B cell (primary cell): Measurements from ENCODE around the gene SCAI. TPM values are rescaled to one million over a fixed set of nuclear protein-coding genes. Genes with fewer than 3 reads are reported as not detected.

Experiments used
- ATAC-seq: fragments of 200-7000 bp; cut with Tn5 transposase; one replicate; pipeline ENCODE4 v1.10.0; 2021; ENCODE audit warnings: low read depth, mild to moderate bottlenecking, moderate number of reproducible peaks, moderate library complexity
- CTCF ChIA-PET: fragments of 350-600 bp; sonication (Branson Sonifier 250); formaldehyde crosslinking; loops from one replicate; lab custom pipeline; 2021; ENCODE audit warnings: antibody characterized with exemption, inconsistent platforms; lab: Charles Lee
- POLR2A ChIA-PET: fragments of 350-600 bp; sonication (Branson Sonifier 250); formaldehyde crosslinking; loops from one replicate; lab custom pipeline; 2021; ENCODE audit warnings: antibody characterized with exemption; lab: Charles Lee
- DNase-seq: peaks from one replicate; pipeline ENCODE4 v3.0.0; 2013
- H2AFZ ChIP-seq: 2 replicates; pipeline ENCODE4 v1.6.1; 2012; ENCODE audit warnings: mild to moderate bottlenecking, low read depth, low read length; ENCODE audit not compliant: insufficient read depth, poor library complexity, severe bottlenecking
- H3K27ac ChIP-seq, 2 donors: 1 replicate in 1 of 2; 2 replicates in 1 of 2; pipeline ENCODE4 v1.5.1; 2012 to 2013; ENCODE audit warnings: low read length in 2 of 2, mild to moderate bottlenecking in 2 of 2, moderate library complexity in 1 of 2
- H3K27me3 ChIP-seq, 4 experiments: fragments of 200-600 bp in 1 of 4; sonication (generic) in 1 of 4; replicated peaks in 1 of 4; 1 replicate in 2 of 4; 2 replicates in 2 of 4; pipeline versions ENCODE4 v1.6.1 to v1.7.0; 2013 to 2016; ENCODE audit warnings: low read length in 3 of 4, mild to moderate bottlenecking in 2 of 4, mixed read lengths in 1 of 4, moderate library complexity in 1 of 4; ENCODE audit not compliant: insufficient read depth in 4 of 4, control insufficient read depth in 3 of 4; ENCODE audit errors: control extremely low read depth in 1 of 4
- H3K36me3 ChIP-seq, 2 experiments: replicated peaks in 1 of 2; 1 replicate in 1 of 2; 2 replicates in 1 of 2; pipeline versions ENCODE4 v1.6.1 to v1.7.1; 2013; ENCODE audit warnings: low read length in 1 of 2; ENCODE audit not compliant: insufficient read depth in 2 of 2, control insufficient read depth in 1 of 2; ENCODE audit errors: control extremely low read depth in 1 of 2, extremely low read depth in 1 of 2
- H3K4me1 ChIP-seq, 2 donors: fragments of 200-600 bp in 1 of 2; sonication (generic) in 1 of 2; 1 replicate in 1 of 2; 2 replicates in 1 of 2; pipeline versions ENCODE4 v1.5.1 to v1.6.1; 2013 to 2017; ENCODE audit warnings: low read length in 2 of 2; ENCODE audit not compliant: control insufficient read depth in 2 of 2, insufficient read depth in 2 of 2
- H3K4me2 ChIP-seq: replicated peaks from 2 replicates; pipeline ENCODE3; 2012; ENCODE audit warnings: mild to moderate bottlenecking, low read depth, low read length; ENCODE audit not compliant: poor library complexity, severe bottlenecking
- H3K4me3 ChIP-seq, 5 experiments: fragments of 200-600 bp in 1 of 5; sonication (generic) in 1 of 5; 1 replicate in 3 of 5; 2 replicates in 2 of 5; pipeline versions ENCODE4 v1.5.1 to v1.7.0; 2011 to 2016; ENCODE audit warnings: low read length in 4 of 5, mild to moderate bottlenecking in 4 of 5, low read depth in 2 of 5, control low read depth in 1 of 5, moderate library complexity in 1 of 5; ENCODE audit not compliant: insufficient read depth in 1 of 5; ENCODE audit errors: control extremely low read depth in 1 of 5, extremely low read depth in 1 of 5
- H3K79me2 ChIP-seq: fragments of 200-600 bp; sonication (generic); one replicate; pipeline ENCODE4 v1.6.0; 2016; ENCODE audit warnings: low read length; ENCODE audit not compliant: control insufficient read depth, insufficient read depth
- H3K9ac ChIP-seq: fragments of 200-600 bp; sonication (generic); 2 replicates; pipeline ENCODE4 v1.6.1; 2017; ENCODE audit warnings: mild to moderate bottlenecking, low read length, moderate library complexity
- H3K9me3 ChIP-seq, 3 donors: one replicate each; pipeline versions ENCODE4 v1.6.1 to v1.7.1; 2013; ENCODE audit warnings: low read length in 2 of 3; ENCODE audit not compliant: control insufficient read depth in 2 of 3, insufficient read depth in 1 of 3; ENCODE audit errors: control extremely low read depth in 1 of 3
- H4K20me1 ChIP-seq: 2 replicates; pipeline ENCODE4 v1.6.0; 2012; ENCODE audit warnings: mild to moderate bottlenecking, low read length; ENCODE audit not compliant: insufficient read depth, control insufficient read depth, poor library complexity, severe bottlenecking
- H3K27ac Mint-ChIP-seq: one replicate; pipeline ENCODE4 v1.8.0; 2021; ENCODE audit warnings: mixed read lengths
- H3K27me3 Mint-ChIP-seq: one replicate; pipeline ENCODE4 v1.8.0; 2021; ENCODE audit warnings: mixed read lengths
- H3K4me1 Mint-ChIP-seq: one replicate; pipeline ENCODE4 v1.8.0; 2021; ENCODE audit warnings: mixed read lengths
- H3K4me3 Mint-ChIP-seq: one replicate; pipeline ENCODE4 v1.8.0; 2021; ENCODE audit warnings: mixed read lengths
- H3K9me3 Mint-ChIP-seq: one replicate; pipeline ENCODE4 v1.8.0; 2022; ENCODE audit warnings: mixed read lengths; ENCODE audit not compliant: insufficient read depth
- CTCF ChIP-seq: fragments of 200-600 bp; IDR thresholded peaks from one replicate; pipeline ENCODE4 v1.8.0; 2022; ENCODE audit warnings: antibody characterized with exemption, mild to moderate bottlenecking
- EZH2 ChIP-seq: IDR thresholded peaks from 2 replicates; pipeline ENCODE4 v1.6.1; 2012; ENCODE audit warnings: borderline replicate concordance, low read depth, mild to moderate bottlenecking, moderate library complexity, low read length; ENCODE audit not compliant: insufficient read depth, poor library complexity, severe bottlenecking
- WGBS: methylation state at CpG from one replicate; pipeline ENCODE4 v1.1.5; 2013; ENCODE audit warnings: missing lambda C conversion rate; ENCODE audit not compliant: insufficient coverage; 5-methylcytosine and 5-hydroxymethylcytosine counted together
- intact Hi-C: fragments of 100-400 bp; cut with micrococcal nuclease; formaldehyde crosslinking; loops from one replicate; pipeline ENCODE4 v1.10.0; 2022
- polyA plus RNA-seq: library from polyadenylated mRNA; depleted of rRNA; stranded (reverse); fragments of >200 nt; gene quantifications from 2 replicates; pipeline ENCODE4 v1.2.3, GENCODE V29; 2012
- total RNA-seq, 2 donors: library from RNA; stranded (reverse); fragments of 120-200 nt in 1 of 2; gene quantifications; 1 replicate in 1 of 2; 2 replicates in 1 of 2; pipeline versions ENCODE4 v1.2.3 to v1.2.4, GENCODE V29; 2013 to 2022

Gene SCAI
- total and polyA plus RNA-seq, 2 donors (not counting 1 experiment from before 2014, with no cell fraction given): 3.8 to 19.8 TPM

DNA sequence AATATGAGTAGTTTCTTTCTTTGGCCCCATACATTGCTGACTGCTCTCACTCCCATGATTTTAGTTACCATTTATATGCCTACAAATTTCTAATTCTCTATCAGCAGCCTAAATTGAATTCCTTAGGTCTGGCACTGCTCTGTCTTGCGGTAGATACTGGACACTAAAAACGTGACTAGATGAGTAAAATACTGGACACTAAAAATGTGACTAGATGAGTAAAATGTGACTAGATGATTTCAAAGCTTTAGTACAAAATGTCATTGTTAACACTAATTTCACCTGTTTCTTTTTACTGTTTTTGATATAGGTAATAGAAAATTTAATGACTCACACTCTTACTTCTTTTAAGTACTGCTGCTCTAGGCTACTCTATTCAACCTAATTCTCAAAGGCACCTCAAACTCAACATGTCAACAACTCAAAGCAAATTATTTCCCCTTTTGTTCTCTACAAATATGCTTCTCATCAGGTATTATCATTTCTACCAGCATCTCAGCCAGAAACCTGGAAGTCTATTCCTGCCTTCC is 171.0 kb downstream of the SCAI start:
- H3K27me3 Mint-ChIP-seq: no peaks in the 10 kb centered on the region
- DNase-seq (no peak), ATAC-seq (no peak)
- no peaks in the 10 kb centered on the region for H3K4me1 Mint-ChIP-seq
- H3K27ac Mint-ChIP-seq: no peak overlapping the region
- H3K9me3 Mint-ChIP-seq: no peaks in the 10 kb centered on the region
- intact Hi-C loops: no loop called here
- Histone ChIP-seq H3K4me1 (no peaks in the 10 kb centered on the region), H3K4me2 (no peak overlapping the region), H3K4me3 (no peak overlapping the region), H2AFZ (no peak overlapping the region), H3K9me3 (no peaks in the 10 kb centered on the region), H3K36me3 (peaks cover 2 to 19% of the 10 kb centered on the region in 2 experiments), H3K27me3 (no peaks in the 10 kb centered on the region), H4K20me1 (no peaks in the 10 kb centered on the region), H3K79me2 (no peaks in the 10 kb centered on the region), H3K27ac (no peak overlapping the region), H3K9ac (no peak overlapping the region)
- H3K4me3 Mint-ChIP-seq: no peak overlapping the region
- no CpG with 5 or more reads among the region's 2 CpGs for WGBS
- ChIA-PET CTCF (no interaction called here), POLR2A (no interaction called here)
- no peak for TF ChIP-seq EZH2
- TF ChIP-seq CTCF: no peak

- CTCF ChIA-PET: no interaction called here
Measured at GRCh38 chr9:124969401-124969800, 173.9 kb downstream of the SCAI start.

More at GRCh38 chr9:124969401-124969800, 173.9 kb downstream of the SCAI start:
- Mint-ChIP-seq H3K27me3 (no peaks in the 10 kb centered on the region), H3K4me3 (no peak overlapping the region), H3K4me1 (peaks cover 7% of the 10 kb centered on the region), H3K27ac (no peak overlapping the region), H3K9me3 (no peaks in the 10 kb centered on the region)
- POLR2A ChIA-PET: no interaction called here
- Histone ChIP-seq H2AFZ (no peak overlapping the region), H3K9ac (no peak overlapping the region), H3K4me1 (peaks cover 4 to 7% of the 10 kb centered on the region in 2 donors), H3K36me3 (peaks cover 2 to 17% of the 10 kb centered on the region in 2 experiments), H3K27ac (no peak overlapping the region), H3K9me3 (no peaks in the 10 kb centered on the region), H3K79me2 (no peaks in the 10 kb centered on the region), H3K4me3 (no peak overlapping the region), H3K4me2 (no peak overlapping the region), H4K20me1 (no peaks in the 10 kb centered on the region), H3K27me3 (no peaks in the 10 kb centered on the region)
- DNase-seq: no peak
- no peak for ATAC-seq
- WGBS: no CpG with 5 or more reads among the region's 2 CpGs
- TF ChIP-seq CTCF (no peak), EZH2 (no peak)
- intact Hi-C loops: no loop called here
